ENCODE results near the gene ATP10A.
"Not testable (repeated sequence)": the region's sequence is repeated elsewhere in the genome, so short reads cannot be mapped to it uniquely, and the experiment has no call there.

The ATP10A gene

GRCh38 chr15:25882466-25882865, 19.3 kb upstream of the ATP10A start:
- DNase-seq (ENCODE audit: low spot score), result no peak

GRCh38 chr15:25880877-25881276, 17.8 kb upstream of the ATP10A start:
- DNase-seq (ENCODE audit: low spot score), result not testable (repeated sequence)

GRCh38 chr15:25880411-25880810, 17.3 kb upstream of the ATP10A start:
- no peak for DNase-seq (ENCODE audit: low spot score)

- no peak for DNase-seq (ENCODE audit: low spot score)
These were observed 16.3 kb upstream of the ATP10A start for GRCh38 chr15:25879438-25879837.

- no peak for DNase-seq (ENCODE audit: low spot score)
These were observed 14.6 kb upstream of the ATP10A start for GRCh38 chr15:25877681-25878080.

GRCh38 chr15:25876231-25877140, 13.4 kb upstream of the ATP10A start:
- DNase-seq (ENCODE audit: low spot score), result no peak

- no peak for DNase-seq (ENCODE audit: low spot score)
These were observed 12.4 kb upstream of the ATP10A start for GRCh38 chr15:25875566-25875965.

GRCh38 chr15:25874379-25874778, 11.3 kb upstream of the ATP10A start:
- DNase-seq (ENCODE audit: low spot score), result no peak

- DNase-seq (ENCODE audit: low spot score), result no peak
These were observed 8.3 kb upstream of the ATP10A start for GRCh38 chr15:25871403-25871802.

- no peak for DNase-seq (ENCODE audit: low spot score)
These were observed 7.8 kb upstream of the ATP10A start for GRCh38 chr15:25870938-25871337.

GRCh38 chr15:25869701-25870100, 6.6 kb upstream of the ATP10A start:
- no peak for DNase-seq (ENCODE audit: low spot score)

GRCh38 chr15:25866874-25867273, 3.7 kb upstream of the ATP10A start:
- DNase-seq (ENCODE audit: low spot score), result no peak

- DNase-seq (ENCODE audit: low spot score), result no peak
These were observed 3.1 kb upstream of the ATP10A start for GRCh38 chr15:25866251-25866650.

- no peak for DNase-seq (ENCODE audit: low spot score)
These were observed 1.8 kb upstream of the ATP10A start for GRCh38 chr15:25864966-25865365.

- DNase-seq (ENCODE audit: low spot score), result no peak
These were observed 947 bp upstream of the ATP10A start for GRCh38 chr15:25863968-25864580.

GRCh38 chr15:25862472-25863110, 536 bp downstream of the ATP10A start:
- DNase-seq (ENCODE audit: low spot score), result no peak

- DNase-seq (ENCODE audit: low spot score), result no peak
These were observed 1.1 kb downstream of the ATP10A start for GRCh38 chr15:25862071-25862471.

GRCh38 chr15:25860885-25861866, 2.0 kb downstream of the ATP10A start:
- no peak for DNase-seq (ENCODE audit: low spot score)

- no peak for DNase-seq (ENCODE audit: low spot score)
These were observed 3.1 kb downstream of the ATP10A start for GRCh38 chr15:25859838-25860645.

GRCh38 chr15:25858952-25859760, 4.0 kb downstream of the ATP10A start:
- no peak for DNase-seq (ENCODE audit: low spot score)
